IMR-90 (cell line): ENCODE data around the gene TMEM63C.

Experiments
- CHD1 ChIP-seq: IDR thresholded peaks from 2 replicates; pipeline ENCODE4 v1.6.1; 2012; ENCODE audit warnings: low read depth, low read length, improper control_type of control experiment
- CTCF ChIP-seq: conservative IDR thresholded peaks from 2 replicates; pipeline ENCODE4 v1.5.1; 2012; ENCODE audit warnings: mild to moderate bottlenecking, low read depth, low read length, improper control_type of control experiment
- RCOR1 ChIP-seq: IDR thresholded peaks from 2 replicates; pipeline ENCODE4 v1.6.1; 2012; ENCODE audit warnings: mild to moderate bottlenecking, low read length, improper control_type of control experiment; ENCODE audit not compliant: insufficient replicate concordance

GRCh38 chr14:77228056-77228455 lies 46.5 kb downstream of the TMEM63C start:
- no peak for TF ChIP-seq CHD1
- no peak for TF ChIP-seq CTCF
- no peak for TF ChIP-seq RCOR1
